HEK293 (cell line): Measurements from ENCODE around the gene PRDM13.
A peak's percentile ranks its signal among the peaks of the same experiment; 100 is the strongest.

ENCODE experiments used
- CTCF ChIA-PET: fragments of 350-600 bp; formaldehyde crosslinking; extraction: SDS; loops from one replicate; lab custom pipeline; 2021; ENCODE audit warnings: antibody characterized with exemption; lab: Yijun Ruan, JAX
- POLR2A ChIA-PET: fragments of 300-600 bp; formaldehyde crosslinking; extraction: SDS; loops from one replicate; lab custom pipeline; 2020; ENCODE audit warnings: antibody characterized with exemption, inconsistent platforms; lab: Yijun Ruan, JAX
- H3K27ac ChIP-seq: fragments of 200-500 bp; sonication (Bioruptor generic); 2 replicates; pipeline ENCODE4 v1.5.1; 2014; ENCODE audit warnings: low read depth, low read length, control low read depth, inconsistent platforms; ENCODE audit errors: extremely low read depth
- H3K36me3 ChIP-seq, 2 experiments: fragments of 200-500 bp in 1 of 2; sonication (Bioruptor generic) in 1 of 2; 1 replicate in 1 of 2; 2 replicates in 1 of 2; pipeline ENCODE4 v1.5.1; 2014 to 2017; ENCODE audit warnings: inconsistent platforms in 2 of 2, low read length in 2 of 2; ENCODE audit not compliant: control insufficient read depth in 2 of 2, insufficient read depth in 1 of 2
- H3K4me1 ChIP-seq: fragments of 200-500 bp; sonication (Bioruptor generic); 2 replicates; pipeline ENCODE4 v1.5.1; 2014; ENCODE audit warnings: mild to moderate bottlenecking, low read length, inconsistent platforms; ENCODE audit not compliant: control insufficient read depth, insufficient read depth
- H3K4me3 ChIP-seq: 2 replicates; pipeline ENCODE4 v1.5.1; 2011; ENCODE audit warnings: low read depth, mild to moderate bottlenecking, control low read depth, low read length, moderate library complexity
- H3K9me3 ChIP-seq: fragments of 200-500 bp; sonication (Bioruptor generic); 2 replicates; pipeline ENCODE4 v1.5.1; 2014; ENCODE audit warnings: low read depth, low read length, inconsistent platforms; ENCODE audit not compliant: control insufficient read depth, insufficient read depth
- SCRT2 ChIP-seq: fragments of 450-650 bp; formaldehyde crosslinking; IDR thresholded peaks from 2 replicates; pipeline ENCODE4 v1.5.1; 2016; ENCODE audit warnings: missing biosample characterization, missing genetic modification characterization
- TSHZ1 ChIP-seq: fragments of 450-650 bp; formaldehyde crosslinking; IDR thresholded peaks from 2 replicates; pipeline ENCODE4 v1.5.1; 2016; ENCODE audit warnings: missing biosample characterization, missing genetic modification characterization, borderline replicate concordance
- YY1 ChIP-seq: fragments of 450-650 bp; formaldehyde crosslinking; IDR thresholded peaks from 2 replicates; pipeline ENCODE4 v1.5.1; 2018; ENCODE audit warnings: missing biosample characterization, missing genetic modification characterization
- ZBTB1 ChIP-seq: fragments of 450-650 bp; formaldehyde crosslinking; IDR thresholded peaks from 2 replicates; pipeline ENCODE4 v1.5.1; 2016; ENCODE audit warnings: missing biosample characterization, missing genetic modification characterization
- ZBTB49 ChIP-seq: fragments of 450-650 bp; formaldehyde crosslinking; IDR thresholded peaks from 2 replicates; pipeline ENCODE4 v1.5.1; 2016; ENCODE audit warnings: missing biosample characterization, missing genetic modification characterization, low read depth
- ZNF133 ChIP-seq: fragments of 450-650 bp; formaldehyde crosslinking; IDR thresholded peaks from 2 replicates; pipeline ENCODE4 v1.5.1; 2016; ENCODE audit warnings: missing biosample characterization, missing genetic modification characterization
- ZNF184 ChIP-seq: fragments of 450-650 bp; IDR thresholded peaks from 2 replicates; pipeline ENCODE4 v1.5.1; 2018; ENCODE audit warnings: missing biosample characterization, mild to moderate bottlenecking, missing genetic modification characterization
- ZNF19 ChIP-seq: fragments of 450-650 bp; formaldehyde crosslinking; IDR thresholded peaks from 2 replicates; pipeline ENCODE4; 2016; ENCODE audit warnings: missing biosample characterization, missing genetic modification characterization, low read depth
- ZNF266 ChIP-seq: fragments of 450-650 bp; formaldehyde crosslinking; IDR thresholded peaks from 2 replicates; pipeline ENCODE4 v1.5.1; 2016; ENCODE audit warnings: missing biosample characterization, missing genetic modification characterization, low read depth
- ZNF274 ChIP-seq, 2 experiments: fragments of 200-500 bp in 1 of 2; fragments of 450-650 bp in 1 of 2; sonication (Bioruptor generic) in 1 of 2; formaldehyde crosslinking in 1 of 2; IDR thresholded peaks; 2 replicates each; pipeline versions ENCODE4 v1.5.1 to v1.6.1; 2014 to 2016; ENCODE audit warnings: borderline replicate concordance in 1 of 2, inconsistent platforms in 1 of 2, low read length in 1 of 2, missing biosample characterization in 1 of 2, missing genetic modification characterization in 1 of 2
- ZNF341 ChIP-seq: fragments of 450-650 bp; formaldehyde crosslinking; IDR thresholded peaks from 2 replicates; pipeline ENCODE4; 2016; ENCODE audit warnings: low read depth, missing biosample characterization, missing genetic modification characterization
- ZNF426 ChIP-seq: fragments of 450-650 bp; formaldehyde crosslinking; IDR thresholded peaks from 2 replicates; pipeline ENCODE4 v1.5.1; 2017; ENCODE audit warnings: missing biosample characterization, missing genetic modification characterization, mild to moderate bottlenecking, inconsistent platforms, moderate library complexity
- ZNF501 ChIP-seq: fragments of 450-650 bp; formaldehyde crosslinking; IDR thresholded peaks from 2 replicates; pipeline ENCODE4 v1.5.1; 2016; ENCODE audit warnings: missing biosample characterization, missing genetic modification characterization
- ZNF513 ChIP-seq: fragments of 450-650 bp; IDR thresholded peaks from 2 replicates; pipeline ENCODE4 v1.5.1; 2018; ENCODE audit warnings: missing biosample characterization, missing genetic modification characterization
- ZNF561 ChIP-seq: fragments of 450-650 bp; IDR thresholded peaks from 2 replicates; pipeline ENCODE4 v1.5.1; 2018; ENCODE audit warnings: missing biosample characterization, missing genetic modification characterization, borderline replicate concordance
- ZNF629 ChIP-seq: fragments of 450-650 bp; formaldehyde crosslinking; IDR thresholded peaks from 2 replicates; pipeline ENCODE4 v1.5.1; 2017; ENCODE audit warnings: missing biosample characterization, missing genetic modification characterization
- ZNF654 ChIP-seq: fragments of 450-650 bp; formaldehyde crosslinking; IDR thresholded peaks from 2 replicates; pipeline ENCODE4 v1.5.1; 2016; ENCODE audit warnings: low read depth, missing biosample characterization, missing genetic modification characterization
- ZNF768 ChIP-seq: fragments of 450-650 bp; formaldehyde crosslinking; IDR thresholded peaks from 2 replicates; pipeline ENCODE4 v1.5.1; 2018; ENCODE audit warnings: missing biosample characterization, mild to moderate bottlenecking, missing genetic modification characterization

PRDM13 gene

GRCh38 chr6:99608059-99608885, 1.6 kb downstream of the PRDM13 start:
- Histone ChIP-seq H3K27ac (no peak overlapping the region), H3K36me3 (no peaks in the 10 kb centered on the region)
- CTCF ChIA-PET = interaction anchor here (1.5 kb wide), 1 partner anchor 20 kb away, joined by 10 read pairs; no protein-coding TSS in a partner anchor

GRCh38 chr6:99608886-99609482, 2.4 kb downstream of the PRDM13 start:
- Histone ChIP-seq H3K27ac (no peak overlapping the region), H3K4me3 (no peak overlapping the region), H3K4me1 (no peaks in the 10 kb centered on the region), H3K9me3 (no peaks in the 10 kb centered on the region), H3K36me3 (no peaks in the 10 kb centered on the region)
- ChIA-PET POLR2A (interaction anchor here (1.1 to 2.2 kb wide), 2 partner anchors 20 to 41 kb away, joined by 3 to 6 read pairs; partner anchors contain the start of gene CCNC), CTCF (interaction anchor here (1.5 kb wide), 1 partner anchor 21 kb away, joined by 10 read pairs; no protein-coding TSS in a partner anchor)
- TF ChIP-seq ZNF184 (no peak), ZNF513 (tag by site-specific recombination) (no peak), ZNF19 (tag by site-specific recombination) (no peak), ZBTB1 (no peak), ZNF768 (0 out of 2 replicates have a peak, but pooled peaks have one; percentile 27), YY1 (tag by site-specific recombination) (no peak), ZNF654 (tag by site-specific recombination) (no peak)

More at GRCh38 chr6:99608059-99608885, 1.6 kb downstream of the PRDM13 start:
- Histone ChIP-seq H3K9me3 (no peaks in the 10 kb centered on the region), H3K4me1 (no peaks in the 10 kb centered on the region), H3K4me3 (no peak overlapping the region)
- POLR2A ChIA-PET = interaction anchor here (1.1 to 2.2 kb wide), 2 partner anchors 20 to 40 kb away, joined by 3 to 6 read pairs; partner anchors contain the start of gene CCNC
- TF ChIP-seq ZNF561 = no peak
- TF ChIP-seq ZNF341 (tag by site-specific recombination) = no peak
- TF ChIP-seq SCRT2 = no peak
- no peak for TF ChIP-seq ZNF266

- ChIA-PET CTCF (interaction anchor here (0.6 to 1.5 kb wide), 2 partner anchors 22 to 491 kb away, joined by 4 to 10 read pairs; no protein-coding TSS in a partner anchor), POLR2A (no interaction called here)
- H3K36me3 ChIP-seq = no peaks in the 10 kb centered on the region
- H3K27ac ChIP-seq = no peak overlapping the region
- 0 out of 2 replicates have a peak, but pooled peaks cover 1% of the 10 kb centered on the region for H3K4me1 ChIP-seq
- no peaks in the 10 kb centered on the region for H3K9me3 ChIP-seq
- H3K4me3 ChIP-seq = no peak overlapping the region
- no peak for TF ChIP-seq ZNF274 (IDR thresholded peaks at IDR 0.05; ENCODE audit: low read length)
- TF ChIP-seq ZNF274 (tag by site-specific recombination; IDR thresholded peaks at IDR 0.05; ENCODE audit: borderline replicate concordance) = no peak
- TF ChIP-seq ZNF133 (tag by site-specific recombination) = no peak
- TF ChIP-seq TSHZ1 (tag by site-specific recombination) = no peak
- no peak for TF ChIP-seq ZNF501
- TF ChIP-seq ZBTB49 (tag by site-specific recombination) = no peak
- TF ChIP-seq ZNF629 (tag by site-specific recombination) = no peak
- no peak for TF ChIP-seq ZNF426 (tag by site-specific recombination)
These were observed 3.4 kb downstream of the PRDM13 start for GRCh38 chr6:99609905-99610489.
